CD4-positive, alpha-beta T cell treated with Interleukin-4 for 4 hours (primary cell): Measurements from ENCODE around the gene TCF7L1.

Experiments
- DNase-seq: peaks from one replicate; pipeline ENCODE4 v3.0.0-alpha.2; 2020

The TCF7L1 gene

GRCh38 chr2:85164145-85164569, 31.0 kb downstream of the TCF7L1 start:
- DNase-seq: no peak

GRCh38 chr2:85165088-85165690, 32.0 kb downstream of the TCF7L1 start:
- DNase-seq: no peak

GRCh38 chr2:85166021-85166420, 32.8 kb downstream of the TCF7L1 start:
- no peak for DNase-seq

GRCh38 chr2:85167479-85167878, 34.3 kb downstream of the TCF7L1 start:
- DNase-seq: no peak

GRCh38 chr2:85168942-85169341, 35.8 kb downstream of the TCF7L1 start:
- DNase-seq: no peak

- DNase-seq: no peak
Measured at GRCh38 chr2:85169581-85169980, 36.4 kb downstream of the TCF7L1 start.

- DNase-seq: no peak
Measured at GRCh38 chr2:85170938-85171475, 37.8 kb downstream of the TCF7L1 start.

- DNase-seq: no peak
Measured at GRCh38 chr2:85171916-85172315, 38.7 kb downstream of the TCF7L1 start.

- no peak for DNase-seq
Measured at GRCh38 chr2:85173909-85174308, 40.7 kb downstream of the TCF7L1 start.

- DNase-seq: no peak
Measured at GRCh38 chr2:85174943-85175342, 41.8 kb downstream of the TCF7L1 start.

GRCh38 chr2:85175369-85176299, 42.4 kb downstream of the TCF7L1 start:
- DNase-seq: no peak

GRCh38 chr2:85177031-85177824, 44.0 kb downstream of the TCF7L1 start:
- no peak for DNase-seq

GRCh38 chr2:85178154-85178553, 45.0 kb downstream of the TCF7L1 start:
- no peak for DNase-seq

GRCh38 chr2:85178980-85179411, 45.8 kb downstream of the TCF7L1 start:
- DNase-seq: no peak

- DNase-seq: no peak
Measured at GRCh38 chr2:85179541-85179940, 46.3 kb downstream of the TCF7L1 start.

GRCh38 chr2:85180322-85181133, 47.3 kb downstream of the TCF7L1 start:
- DNase-seq: no peak

GRCh38 chr2:85181134-85181631, 48.0 kb downstream of the TCF7L1 start:
- no peak for DNase-seq

- no peak for DNase-seq
Measured at GRCh38 chr2:85181844-85182456, 48.8 kb downstream of the TCF7L1 start.

- DNase-seq: no peak
Measured at GRCh38 chr2:85183076-85183475, 49.9 kb downstream of the TCF7L1 start.

GRCh38 chr2:85183479-85183878, 50.3 kb downstream of the TCF7L1 start:
- no peak for DNase-seq

GRCh38 chr2:85184231-85184630, 51.0 kb downstream of the TCF7L1 start:
- DNase-seq: no peak

- DNase-seq: no peak
Measured at GRCh38 chr2:85184990-85185389, 51.8 kb downstream of the TCF7L1 start.
